ENCODE measurements around the gene POR.
"Not testable (repeated sequence)": the region's sequence is repeated elsewhere in the genome, so short reads cannot be mapped to it uniquely, and the experiment has no call there.

The POR gene

GRCh38 chr7:76022026-76022780 lies 107.2 kb downstream of the POR start:
- no peak for TF ChIP-seq CTCF (IDR thresholded peaks at IDR 0.05; ENCODE audit: insufficient read depth, missing control alignments)
- FAIRE-seq (no peak), DNase-seq (ENCODE audit: insufficient read length, low spot score) (no peak)

DNA sequence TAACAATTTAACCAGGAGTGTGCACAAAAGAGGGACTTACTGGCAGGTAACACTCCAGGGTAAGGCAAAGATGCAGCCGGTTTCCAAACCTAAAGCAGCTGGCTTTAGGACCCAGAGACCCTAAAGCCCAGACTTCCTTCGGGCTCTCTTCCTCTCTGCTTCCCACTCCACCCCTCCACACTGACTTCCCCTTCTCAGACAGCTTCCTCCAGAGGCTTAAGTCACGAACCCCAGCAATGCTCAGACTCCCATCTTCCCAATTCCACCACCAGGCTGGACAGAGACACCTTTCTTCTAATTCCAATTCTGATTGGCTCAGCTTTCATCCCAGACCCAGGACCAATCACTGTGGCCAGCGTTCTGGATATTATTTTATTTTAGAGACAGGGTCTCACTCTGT lies 108.0 kb downstream of the POR start:
- DNase-seq (ENCODE audit: insufficient read length, low spot score) (no peak), FAIRE-seq (no peak)
- TF ChIP-seq CTCF (IDR thresholded peaks at IDR 0.05; ENCODE audit: insufficient read depth, missing control alignments), result no peak

- not testable (repeated sequence) for DNase-seq (ENCODE audit: insufficient read length, low spot score); FAIRE-seq
Measured at GRCh38 chr7:76029682-76030081, 114.7 kb downstream of the POR start.

DNA sequence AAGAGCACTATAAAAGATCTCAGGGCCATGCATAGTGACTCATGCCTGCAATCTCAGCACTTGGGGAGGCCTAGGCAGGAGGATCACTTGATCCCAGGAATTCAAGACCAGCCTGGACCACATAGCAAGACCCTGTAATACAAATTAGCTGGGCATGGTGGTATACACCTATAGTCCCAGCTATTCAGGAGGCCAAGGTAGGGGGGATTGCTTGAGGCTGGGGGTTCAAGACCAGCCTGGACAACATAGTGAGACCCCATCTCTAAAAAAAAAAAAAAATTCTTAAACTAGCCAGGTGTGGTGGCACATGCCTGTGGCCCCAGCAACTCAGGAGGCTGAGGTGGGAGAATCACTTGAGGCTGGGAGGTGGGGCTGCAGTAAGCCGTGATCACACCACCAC lies 117.0 kb downstream of the POR start:
- no peak for TF ChIP-seq CTCF (IDR thresholded peaks at IDR 0.05; ENCODE audit: insufficient read depth, missing control alignments)
- no peak for FAIRE-seq
- no peak for DNase-seq (ENCODE audit: insufficient read length, low spot score)

Measured in D721Med (cell line).